HG02610 (cell line): Measurements from ENCODE around the gene RABGGTA.

Experiments used
- ATAC-seq: cut with Tn5 transposase; IDR thresholded peaks from one replicate; pipeline ENCODE4 v1.9.1; 2021; ENCODE audit warnings: mild to moderate bottlenecking, moderate library complexity; ENCODE audit not compliant: unreplicated experiment

RABGGTA gene, protein sequence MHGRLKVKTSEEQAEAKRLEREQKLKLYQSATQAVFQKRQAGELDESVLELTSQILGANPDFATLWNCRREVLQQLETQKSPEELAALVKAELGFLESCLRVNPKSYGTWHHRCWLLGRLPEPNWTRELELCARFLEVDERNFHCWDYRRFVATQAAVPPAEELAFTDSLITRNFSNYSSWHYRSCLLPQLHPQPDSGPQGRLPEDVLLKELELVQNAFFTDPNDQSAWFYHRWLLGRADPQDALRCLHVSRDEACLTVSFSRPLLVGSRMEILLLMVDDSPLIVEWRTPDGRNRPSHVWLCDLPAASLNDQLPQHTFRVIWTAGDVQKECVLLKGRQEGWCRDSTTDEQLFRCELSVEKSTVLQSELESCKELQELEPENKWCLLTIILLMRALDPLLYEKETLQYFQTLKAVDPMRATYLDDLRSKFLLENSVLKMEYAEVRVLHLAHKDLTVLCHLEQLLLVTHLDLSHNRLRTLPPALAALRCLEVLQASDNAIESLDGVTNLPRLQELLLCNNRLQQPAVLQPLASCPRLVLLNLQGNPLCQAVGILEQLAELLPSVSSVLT

DNA sequence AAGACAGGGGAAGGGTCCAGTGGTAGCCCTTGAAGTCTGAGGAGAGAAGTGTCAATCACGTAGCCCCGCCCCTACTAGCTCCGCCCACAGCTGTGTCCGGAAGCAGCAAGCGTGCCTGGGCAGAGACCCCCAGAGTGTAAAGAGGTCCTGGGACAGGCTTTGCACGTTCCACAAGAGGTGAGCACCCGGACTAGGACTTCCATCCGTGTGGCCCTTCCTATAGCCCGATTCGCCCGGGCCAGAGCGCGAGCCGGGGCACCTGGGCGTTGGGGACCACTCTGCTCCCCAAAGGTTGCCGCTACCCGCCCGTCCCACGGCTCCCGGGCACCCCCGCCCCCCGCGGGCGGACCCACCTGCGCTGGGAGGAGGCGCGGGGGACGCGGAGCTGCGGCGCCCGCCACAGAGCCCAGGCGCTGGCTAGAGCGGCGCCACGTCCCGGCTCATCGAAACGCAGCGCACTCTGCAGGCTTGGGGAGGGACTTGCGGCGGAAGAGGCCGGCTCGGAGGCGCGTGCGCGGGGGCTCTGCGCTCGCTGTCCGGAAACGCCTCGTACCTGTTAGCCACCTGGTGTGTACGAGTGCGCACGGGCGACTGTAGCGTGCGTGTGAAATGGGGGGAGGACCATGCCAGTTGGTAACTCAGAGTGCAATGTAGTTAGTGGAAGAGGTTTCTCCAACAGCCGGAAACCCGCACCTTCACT lies at the start of gene RABGGTA:
Gene RABGGTA (minus strand): TSS at position 464 of the 700 bp plus-strand sequence. CDS start 482 bp downstream, outside the sequence.
- peak; percentile 86 for ATAC-seq

DNA sequence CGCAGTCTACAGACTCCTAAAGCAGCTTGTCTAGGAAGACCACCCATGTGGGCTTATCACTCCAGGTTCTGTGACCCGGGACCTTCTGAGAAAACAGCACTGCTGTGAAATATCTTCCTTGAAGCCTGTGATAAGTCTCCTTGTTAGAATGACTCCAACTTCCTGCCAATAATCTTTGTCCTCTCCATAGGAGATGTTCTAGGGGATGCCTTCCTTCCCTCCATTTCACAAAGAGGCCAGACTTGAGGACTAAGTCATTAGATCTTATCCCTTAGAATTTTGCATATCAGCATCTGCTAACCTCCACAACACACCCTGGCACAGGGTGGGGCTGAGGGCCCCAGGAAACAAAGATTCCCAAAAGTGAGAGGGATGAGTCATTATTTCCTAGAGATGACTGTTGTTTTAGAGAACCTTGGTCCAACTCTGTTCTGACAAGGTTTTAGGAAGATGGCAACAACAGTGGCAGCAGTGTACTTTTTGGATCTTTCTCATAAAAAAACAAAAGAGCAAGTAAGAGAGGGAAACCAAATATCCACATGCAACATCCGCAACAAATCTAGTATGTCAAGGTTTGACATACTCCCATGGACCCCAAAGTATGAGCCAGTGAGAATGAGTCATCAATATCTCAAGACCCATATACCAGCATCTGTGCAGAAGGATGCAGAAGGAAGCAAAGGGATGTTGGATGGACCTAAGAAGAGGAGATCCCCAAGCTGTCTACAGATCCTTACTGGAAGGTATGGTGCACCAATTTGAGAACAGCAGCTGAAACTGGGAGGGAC lies 45.9 kb upstream of the RABGGTA start:
- no peak for ATAC-seq

DNA sequence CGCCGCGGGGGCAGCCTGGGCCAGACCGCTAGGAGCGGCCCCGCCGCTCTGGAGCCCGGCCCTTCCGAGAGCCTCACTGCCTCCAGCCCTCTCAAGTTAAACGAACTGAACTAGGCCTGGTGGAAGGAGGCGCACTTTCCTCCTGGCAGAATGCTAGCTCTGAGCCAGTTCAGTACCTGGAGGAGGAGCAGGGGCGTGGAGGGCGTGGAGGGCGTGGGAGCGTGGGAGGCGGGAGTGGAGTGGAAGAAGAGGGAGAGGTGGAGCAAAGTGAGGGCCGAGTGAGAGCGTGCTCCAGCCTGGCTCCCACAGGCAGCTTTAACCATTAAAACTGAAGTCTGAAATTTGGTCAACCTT lies 45.2 kb upstream of the RABGGTA start:
- no peak for ATAC-seq

DNA sequence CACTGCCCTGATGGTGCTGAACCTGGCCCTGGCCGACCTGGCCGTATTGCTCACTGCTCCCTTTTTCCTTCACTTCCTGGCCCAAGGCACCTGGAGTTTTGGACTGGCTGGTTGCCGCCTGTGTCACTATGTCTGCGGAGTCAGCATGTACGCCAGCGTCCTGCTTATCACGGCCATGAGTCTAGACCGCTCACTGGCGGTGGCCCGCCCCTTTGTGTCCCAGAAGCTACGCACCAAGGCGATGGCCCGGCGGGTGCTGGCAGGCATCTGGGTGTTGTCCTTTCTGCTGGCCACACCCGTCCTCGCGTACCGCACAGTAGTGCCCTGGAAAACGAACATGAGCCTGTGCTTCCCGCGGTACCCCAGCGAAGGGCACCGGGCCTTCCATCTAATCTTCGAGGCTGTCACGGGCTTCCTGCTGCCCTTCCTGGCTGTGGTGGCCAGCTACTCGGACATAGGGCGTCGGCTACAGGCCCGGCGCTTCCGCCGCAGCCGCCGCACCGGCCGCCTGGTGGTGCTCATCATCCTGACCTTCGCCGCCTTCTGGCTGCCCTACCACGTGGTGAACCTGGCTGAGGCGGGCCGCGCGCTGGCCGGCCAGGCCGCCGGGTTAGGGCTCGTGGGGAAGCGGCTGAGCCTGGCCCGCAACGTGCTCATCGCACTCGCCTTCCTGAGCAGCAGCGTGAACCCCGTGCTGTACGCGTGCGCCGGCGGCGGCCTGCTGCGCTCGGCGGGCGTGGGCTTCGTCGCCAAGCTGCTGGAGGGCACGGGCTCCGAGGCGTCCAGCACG lies 44.6 kb upstream of the RABGGTA start:
- no peak for ATAC-seq

DNA sequence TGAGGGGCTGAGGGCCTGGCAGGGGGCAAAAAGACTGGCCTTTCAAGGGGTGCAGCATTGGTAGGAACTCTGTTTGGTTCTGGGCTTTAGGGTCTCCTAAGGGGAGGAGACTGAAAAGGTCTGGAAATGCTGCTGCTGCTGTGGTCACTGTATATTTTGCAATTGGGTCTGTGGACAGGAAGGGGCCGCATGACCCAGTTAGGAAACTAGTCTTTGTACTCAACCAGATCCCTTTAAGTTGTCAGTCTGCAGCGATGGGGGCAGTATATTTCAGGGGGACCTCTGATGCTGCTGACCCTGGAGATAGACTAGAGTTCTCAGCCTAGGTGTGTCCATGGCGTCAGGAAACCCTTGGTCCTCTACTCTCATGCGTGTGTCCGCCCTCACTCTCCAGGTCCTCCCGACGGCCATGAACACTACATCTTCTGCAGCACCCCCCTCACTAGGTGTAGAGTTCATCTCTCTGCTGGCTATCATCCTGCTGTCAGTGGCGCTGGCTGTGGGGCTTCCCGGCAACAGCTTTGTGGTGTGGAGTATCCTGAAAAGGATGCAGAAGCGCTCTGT lies 43.9 kb upstream of the RABGGTA start:
- ATAC-seq, result no peak

DNA sequence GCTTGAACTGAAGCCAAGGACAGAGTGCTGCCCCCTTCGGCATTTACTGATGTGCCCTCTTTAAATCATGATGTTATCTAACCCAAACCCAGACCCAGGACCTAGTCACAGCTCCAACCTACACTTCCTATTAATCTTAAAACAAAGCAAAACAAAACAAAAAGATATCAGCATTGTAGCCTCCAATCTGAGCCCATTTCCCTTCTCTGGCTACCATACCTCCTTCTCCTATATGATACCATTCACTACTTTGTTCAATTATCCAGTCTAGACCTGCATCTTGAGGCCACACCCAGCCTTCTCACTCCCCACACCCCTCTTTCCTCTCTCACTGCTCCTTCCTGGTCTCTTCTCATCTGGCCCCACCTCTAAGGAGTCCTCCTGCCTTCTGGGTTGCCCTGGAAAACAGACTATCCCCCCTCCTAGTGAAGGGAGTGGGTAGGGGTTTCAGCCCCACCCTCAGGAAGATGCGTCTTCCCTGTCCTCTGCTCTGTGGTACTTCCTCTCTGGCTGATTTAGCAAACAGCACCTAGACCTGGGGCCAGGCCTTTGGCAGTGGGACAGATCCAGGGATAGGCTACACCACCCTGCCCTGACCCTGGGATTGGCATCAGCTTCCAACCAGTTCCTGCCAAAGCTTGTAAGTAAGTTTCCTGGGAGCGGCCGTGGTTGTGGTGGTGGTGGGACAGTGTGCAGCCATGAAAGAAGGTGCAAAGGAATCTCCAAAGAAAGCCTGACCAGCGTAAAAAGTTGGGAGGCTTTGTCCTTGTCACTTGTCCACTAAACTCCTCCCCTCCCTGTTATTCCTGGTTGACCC lies 43.2 kb upstream of the RABGGTA start:
- no peak for ATAC-seq

DNA sequence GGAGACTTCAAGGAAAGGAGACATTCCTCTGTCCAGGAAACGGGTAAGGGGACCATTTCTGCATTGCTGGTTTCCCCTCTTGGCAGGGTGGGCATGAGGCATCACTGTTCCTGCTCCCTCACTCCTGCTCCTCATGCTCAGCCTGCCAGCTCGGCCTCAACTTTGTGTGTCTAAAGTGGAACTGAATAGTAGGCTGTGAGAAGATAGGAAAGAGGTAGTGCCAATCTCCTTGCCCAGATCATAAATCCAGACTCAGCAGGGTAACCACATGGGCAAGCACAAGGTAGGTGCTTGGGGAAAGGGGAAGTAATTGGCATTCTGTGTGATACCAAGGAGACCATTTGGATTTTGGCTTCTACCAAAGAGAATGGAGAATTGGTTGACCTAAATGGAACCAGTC lies 42.5 kb upstream of the RABGGTA start:
- no peak for ATAC-seq

DNA sequence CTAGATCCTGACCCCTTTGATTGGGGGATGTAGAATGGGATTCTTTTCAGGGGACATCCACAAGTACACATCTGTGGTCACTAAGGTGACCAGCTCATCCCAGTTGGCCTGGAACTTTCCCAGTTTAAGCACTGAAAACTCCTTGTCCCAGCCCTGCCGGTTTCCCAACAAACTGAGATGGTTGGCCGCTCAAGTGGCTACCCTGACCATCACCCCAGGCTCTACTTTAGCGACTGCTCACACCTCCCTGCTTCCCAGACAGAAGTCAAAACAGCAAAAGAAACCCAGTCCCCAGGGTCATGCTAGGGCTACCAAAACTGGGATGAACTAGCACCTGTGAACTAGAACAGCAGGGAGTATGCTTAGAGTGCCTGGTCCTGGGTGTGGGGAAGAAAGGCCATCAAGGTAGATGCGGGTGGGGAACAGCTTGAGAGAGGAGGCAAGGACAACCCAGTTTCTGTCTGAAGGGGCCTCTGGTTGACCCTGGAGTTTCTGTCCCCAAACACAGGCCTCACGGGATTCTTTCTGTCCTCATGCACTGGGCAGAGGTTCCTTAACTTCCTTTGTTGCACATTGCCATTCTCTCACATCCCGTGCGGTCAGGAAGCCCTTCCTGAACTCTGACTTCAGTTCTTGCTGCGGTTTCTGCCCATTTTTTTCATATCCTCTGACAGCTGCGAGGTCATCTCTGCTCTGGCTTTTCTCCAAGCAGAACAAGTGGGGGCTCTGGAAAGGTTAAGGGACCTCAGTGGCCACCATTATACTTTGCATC lies 41.5 kb upstream of the RABGGTA start:
- no peak for ATAC-seq

DNA sequence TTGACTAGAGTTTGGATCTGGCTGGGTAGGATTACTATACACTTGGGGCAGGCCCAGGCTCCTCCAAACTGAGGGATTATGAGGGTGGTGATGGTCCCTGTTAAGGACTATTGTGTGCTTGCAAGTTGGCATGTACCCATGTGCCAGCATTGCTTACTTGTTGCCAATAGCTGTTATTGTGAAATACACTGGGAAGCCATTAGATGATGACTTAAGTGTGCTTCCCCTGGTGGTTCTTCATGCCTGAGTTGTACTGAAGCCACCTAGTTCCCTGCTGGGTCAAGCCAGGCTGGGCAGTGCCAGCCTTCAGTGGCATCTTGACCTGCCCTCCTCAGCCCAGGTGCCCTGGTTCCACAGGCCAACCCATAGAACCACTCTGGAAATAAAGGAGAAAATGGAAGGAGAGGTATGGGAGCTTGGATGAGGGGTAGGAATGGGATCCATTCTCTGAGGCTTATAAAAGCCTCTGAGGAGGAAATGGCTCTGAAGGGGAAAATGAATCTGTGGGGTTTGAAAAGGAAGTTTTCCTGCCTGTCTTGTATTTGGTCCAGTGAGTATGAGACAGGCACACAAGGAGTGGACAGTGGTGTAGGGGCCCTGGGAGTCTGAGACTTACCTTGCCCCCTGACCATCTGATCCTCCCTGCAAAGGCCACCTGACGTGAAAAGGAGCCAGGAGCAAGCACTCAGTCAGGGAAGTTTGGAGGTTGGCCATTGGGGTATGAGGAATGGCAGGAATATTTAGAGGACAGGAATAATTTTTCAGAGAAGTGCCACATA lies 40.6 kb upstream of the RABGGTA start:
- no peak for ATAC-seq

DNA sequence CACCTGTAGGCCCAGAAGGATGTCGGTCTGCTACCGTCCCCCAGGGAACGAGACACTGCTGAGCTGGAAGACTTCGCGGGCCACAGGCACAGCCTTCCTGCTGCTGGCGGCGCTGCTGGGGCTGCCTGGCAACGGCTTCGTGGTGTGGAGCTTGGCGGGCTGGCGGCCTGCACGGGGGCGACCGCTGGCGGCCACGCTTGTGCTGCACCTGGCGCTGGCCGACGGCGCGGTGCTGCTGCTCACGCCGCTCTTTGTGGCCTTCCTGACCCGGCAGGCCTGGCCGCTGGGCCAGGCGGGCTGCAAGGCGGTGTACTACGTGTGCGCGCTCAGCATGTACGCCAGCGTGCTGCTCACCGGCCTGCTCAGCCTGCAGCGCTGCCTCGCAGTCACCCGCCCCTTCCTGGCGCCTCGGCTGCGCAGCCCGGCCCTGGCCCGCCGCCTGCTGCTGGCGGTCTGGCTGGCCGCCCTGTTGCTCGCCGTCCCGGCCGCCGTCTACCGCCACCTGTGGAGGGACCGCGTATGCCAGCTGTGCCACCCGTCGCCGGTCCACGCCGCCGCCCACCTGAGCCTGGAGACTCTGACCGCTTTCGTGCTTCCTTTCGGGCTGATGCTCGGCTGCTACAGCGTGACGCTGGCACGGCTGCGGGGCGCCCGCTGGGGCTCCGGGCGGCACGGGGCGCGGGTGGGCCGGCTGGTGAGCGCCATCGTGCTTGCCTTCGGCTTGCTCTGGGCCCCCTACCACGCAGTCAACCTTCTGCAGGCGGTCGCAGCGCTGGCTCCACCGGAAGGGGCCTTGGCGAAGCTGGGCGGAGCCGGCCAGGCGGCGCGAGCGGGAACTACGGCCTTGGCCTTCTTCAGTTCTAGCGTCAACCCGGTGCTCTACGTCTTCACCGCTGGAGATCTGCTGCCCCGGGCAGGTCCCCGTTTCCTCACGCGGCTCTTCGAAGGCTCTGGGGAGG lies 39.5 kb upstream of the RABGGTA start, which contains the start of gene LTB4R:
Gene LTB4R (plus strand): TSS at position 857 of the 959 bp plus-strand sequence. CDS start 4,150 bp downstream, outside the sequence.
- ATAC-seq, result peak; percentile 34

DNA sequence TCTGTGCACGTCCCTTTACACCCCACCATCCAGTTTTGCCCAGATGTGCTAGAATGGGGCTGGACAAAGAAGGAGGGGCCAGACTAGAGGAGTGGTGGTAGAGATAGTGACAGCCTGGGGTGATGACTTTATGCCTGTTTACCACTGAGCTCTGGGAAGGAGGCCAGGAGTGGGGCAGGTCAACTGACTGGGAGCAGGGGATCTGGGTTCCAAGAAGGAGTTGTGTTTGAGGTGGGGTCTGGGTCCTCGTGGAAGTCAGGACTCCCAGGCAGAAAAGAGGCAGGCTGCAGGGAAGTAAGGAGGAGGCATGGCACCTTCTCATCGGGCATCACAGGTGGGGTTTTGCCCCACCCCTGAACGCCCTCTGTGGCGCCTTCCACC lies 38.9 kb upstream of the RABGGTA start:
- ATAC-seq, result no peak

DNA sequence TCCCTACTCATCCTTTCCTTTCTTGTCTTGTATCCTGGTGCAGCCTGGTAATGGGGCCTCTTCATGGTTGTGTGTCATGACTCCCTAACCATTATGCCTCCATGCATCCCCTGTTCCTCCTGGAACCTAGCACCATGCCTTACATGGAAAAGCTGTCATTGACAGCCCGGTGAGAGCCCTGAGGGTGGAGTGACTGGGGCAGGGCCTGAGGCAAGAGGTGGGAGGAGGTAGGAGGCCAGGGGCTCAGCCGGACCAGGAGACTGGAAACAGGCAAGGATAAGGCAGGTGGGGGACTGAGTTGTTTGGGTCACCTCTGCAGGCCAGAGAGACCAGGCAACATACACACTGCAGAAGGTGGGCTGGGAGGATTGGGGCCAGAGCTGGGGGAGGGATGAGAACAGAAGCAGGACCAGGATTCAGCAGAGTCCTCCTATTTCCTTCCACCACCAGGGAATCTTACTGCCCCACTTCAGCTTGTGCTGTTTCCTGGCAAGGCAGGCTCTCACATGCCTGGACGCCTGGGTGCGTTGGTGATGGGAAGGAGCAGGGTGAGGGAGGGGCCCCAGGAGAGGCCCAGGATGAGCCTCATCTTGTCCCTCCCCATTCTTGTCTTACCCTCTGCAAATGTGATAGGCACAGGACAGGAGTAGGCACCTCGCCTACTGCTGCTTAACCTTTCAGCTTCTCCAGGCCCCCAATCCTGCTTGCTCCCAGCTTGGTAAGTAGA lies 38.3 kb upstream of the RABGGTA start, which contains the start of gene LTB4R2:
Gene LTB4R2 (plus strand): TSS at position 603 of the 727 bp plus-strand sequence. CDS start 525 bp downstream, outside the sequence.
- ATAC-seq, result no peak

DNA sequence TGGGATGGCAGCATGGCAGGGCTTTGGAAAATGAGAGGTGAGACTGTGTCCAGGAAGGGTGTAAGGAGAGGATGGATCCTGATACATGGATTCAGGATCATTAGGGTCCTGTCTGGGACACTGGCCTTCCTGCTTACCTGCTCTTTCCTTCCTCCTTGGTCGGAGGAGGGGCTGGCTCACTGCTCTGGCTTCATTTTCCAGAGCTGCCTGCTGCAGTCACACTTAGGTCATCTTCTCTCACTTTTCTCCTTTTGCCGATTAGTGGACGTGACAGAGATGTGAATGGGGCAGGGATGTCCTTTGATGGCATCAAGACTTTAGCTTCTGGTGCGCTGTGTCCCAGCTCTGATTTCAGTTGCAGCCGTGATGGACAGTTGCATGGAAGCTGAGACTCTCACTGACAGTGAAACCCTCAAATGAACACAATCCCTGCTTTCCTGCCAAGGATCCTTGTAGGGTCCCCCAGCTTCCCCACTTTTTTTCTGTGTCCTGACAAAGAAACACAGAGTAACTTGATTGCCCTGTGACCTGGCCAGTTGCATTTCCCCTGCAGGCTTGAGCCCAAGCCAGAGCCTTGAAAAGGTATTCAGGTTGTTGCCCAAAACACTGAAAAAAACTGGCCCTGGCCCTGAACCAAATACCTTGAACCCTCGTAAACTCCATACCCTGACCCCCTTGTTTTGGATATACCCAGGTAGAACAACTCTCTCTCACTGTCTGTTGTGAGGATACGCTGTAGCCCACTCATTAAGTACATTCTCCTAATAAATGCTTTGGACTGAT lies 37.1 kb upstream of the RABGGTA start:
- no peak for ATAC-seq

DNA sequence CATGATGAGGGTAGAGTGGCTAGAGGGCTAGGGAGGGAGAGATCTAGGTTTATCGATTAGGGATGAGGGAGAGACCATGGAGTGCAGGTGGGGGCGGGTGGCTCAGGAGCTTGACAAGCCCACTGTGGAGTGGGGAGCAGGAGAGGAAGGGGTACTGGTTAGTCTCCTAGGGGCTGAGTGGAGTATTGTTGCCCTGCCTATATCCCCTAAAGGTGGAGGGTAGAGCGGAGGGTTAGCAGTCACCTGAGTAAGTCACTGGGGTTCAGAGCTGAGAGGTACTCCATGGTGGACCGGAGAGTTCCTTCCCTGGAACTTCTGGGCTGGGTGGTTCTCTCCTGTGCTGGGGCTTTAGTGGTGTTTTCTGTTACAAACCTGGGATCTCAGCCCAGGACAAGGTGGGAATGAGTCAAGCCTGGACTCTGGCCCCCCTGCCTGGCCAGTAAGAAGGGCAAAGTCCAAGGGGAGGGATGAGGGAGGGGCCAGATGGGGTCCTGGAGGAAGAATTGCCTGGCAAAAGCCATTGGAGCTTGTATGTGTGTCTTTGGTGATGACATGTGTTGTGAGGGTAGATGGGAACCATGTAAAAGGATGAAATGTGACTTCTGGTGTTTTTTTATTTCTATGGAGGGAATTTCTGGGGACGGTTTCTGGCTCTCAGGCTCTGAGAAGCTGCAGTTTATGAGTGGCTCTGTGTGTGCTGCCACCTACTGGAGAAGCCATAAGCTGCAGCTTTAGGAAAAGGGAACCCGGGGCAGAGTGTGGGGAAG lies 36.4 kb upstream of the RABGGTA start, which contains the start of gene CIDEB:
Gene CIDEB (minus strand): TSS at position 403 of the 767 bp plus-strand sequence. CDS start 119 bp downstream, at position 284.
- ATAC-seq, result peak; percentile 29
